ENCODE measurements around the gene LYL1. TPM values are rescaled to one million over a fixed set of nuclear protein-coding genes. Genes with fewer than 3 reads are reported as not detected.

The LYL1 gene
- total and polyA plus RNA-seq, 2 donors (not counting 3 experiments of a cell fraction or from before 2014, with no cell fraction given), result 74.4 to 87.3 TPM

- TF ChIP-seq, protein P1, sequence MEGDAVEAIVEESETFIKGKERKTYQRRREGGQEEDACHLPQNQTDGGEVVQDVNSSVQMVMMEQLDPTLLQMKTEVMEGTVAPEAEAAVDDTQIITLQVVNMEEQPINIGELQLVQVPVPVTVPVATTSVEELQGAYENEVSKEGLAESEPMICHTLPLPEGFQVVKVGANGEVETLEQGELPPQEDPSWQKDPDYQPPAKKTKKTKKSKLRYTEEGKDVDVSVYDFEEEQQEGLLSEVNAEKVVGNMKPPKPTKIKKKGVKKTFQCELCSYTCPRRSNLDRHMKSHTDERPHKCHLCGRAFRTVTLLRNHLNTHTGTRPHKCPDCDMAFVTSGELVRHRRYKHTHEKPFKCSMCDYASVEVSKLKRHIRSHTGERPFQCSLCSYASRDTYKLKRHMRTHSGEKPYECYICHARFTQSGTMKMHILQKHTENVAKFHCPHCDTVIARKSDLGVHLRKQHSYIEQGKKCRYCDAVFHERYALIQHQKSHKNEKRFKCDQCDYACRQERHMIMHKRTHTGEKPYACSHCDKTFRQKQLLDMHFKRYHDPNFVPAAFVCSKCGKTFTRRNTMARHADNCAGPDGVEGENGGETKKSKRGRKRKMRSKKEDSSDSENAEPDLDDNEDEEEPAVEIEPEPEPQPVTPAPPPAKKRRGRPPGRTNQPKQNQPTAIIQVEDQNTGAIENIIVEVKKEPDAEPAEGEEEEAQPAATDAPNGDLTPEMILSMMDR (IDR thresholded peaks at IDR 0.05; ENCODE audit: extremely low read depth in 1 of 2, insufficient read depth in 1 of 2, low read depth in 1 of 2, low read length in 2 of 2), result peak in 1 of 2 donors; percentile 16
- TF ChIP-seq POLR2A (IDR thresholded peaks at IDR 0.05; ENCODE audit: low read depth, low read length), result no peak
- intact Hi-C loops (cut with micrococcal nuclease), result no loop called here
- POLR2A ChIA-PET, result interaction anchor here (0.7 to 0.9 kb wide), 2 partner anchors 39 to 78 kb away, joined by 3 read pairs; no protein-coding TSS in a partner anchor
These were observed 47.2 kb downstream of the LYL1 start for GRCh38 chr19:13055213-13056051.

DNA sequence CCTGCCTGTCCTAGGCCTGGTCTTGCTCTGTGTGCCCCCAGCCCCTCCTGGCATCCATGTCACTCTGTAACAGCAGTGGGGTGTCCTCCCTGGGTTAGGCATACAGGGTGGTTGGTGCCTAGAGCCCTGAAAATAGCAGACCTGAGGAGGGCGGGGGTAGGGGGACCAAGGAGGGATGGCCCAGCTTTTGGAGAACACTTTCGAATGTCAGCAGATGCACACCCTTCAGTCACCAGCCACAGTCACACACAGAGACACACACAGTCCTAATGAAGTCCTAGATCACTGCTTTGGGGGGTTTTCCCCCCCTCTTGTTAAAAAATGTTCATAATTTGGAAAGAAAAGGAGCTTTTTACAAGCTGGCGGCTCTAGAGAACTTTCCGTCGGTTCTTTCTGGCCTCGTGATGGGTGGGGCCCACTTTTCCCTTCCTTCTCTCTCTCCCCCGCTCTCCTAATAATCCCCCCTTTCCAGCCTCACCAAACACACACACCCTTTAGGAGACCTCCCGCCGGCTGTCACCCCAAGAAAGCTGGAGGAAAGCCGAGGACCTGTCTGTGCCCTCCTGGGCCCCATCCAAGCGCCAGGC, 47.9 kb downstream of the LYL1 start:
- FAIRE-seq, result peak; percentile 53
- TF ChIP-seq JUN (IDR thresholded peaks at IDR 0.05; ENCODE audit: borderline replicate concordance, insufficient read depth, insufficient read length, low read depth) (no peak), EZH2 (IDR thresholded peaks at IDR 0.05; ENCODE audit: borderline replicate concordance, low read depth, low read length, severe bottlenecking) (no peak), FOS (IDR thresholded peaks at IDR 0.05; ENCODE audit: borderline replicate concordance, insufficient read depth, low read length) (no peak)
- POLR2A ChIA-PET, result interaction anchor here (0.7 to 1.1 kb wide), 2 partner anchors 21 to 77 kb away, joined by 3 to 5 read pairs; no protein-coding TSS in a partner anchor

More at GRCh38 chr19:13055213-13056051, 47.2 kb downstream of the LYL1 start:
- no TSS peak for BruUV-seq (replicated peaks)
- Histone ChIP-seq H3K9me3 (replicated peaks; ENCODE audit: control insufficient read depth, insufficient read depth, low read length) (no peaks in the 10 kb centered on the region), H3K27ac (ENCODE audit: insufficient read depth, low read depth, low read length) (peak overlapping the region; percentile 61), H3K27me3 (ENCODE audit: control insufficient read depth in 2 of 2, insufficient read depth in 2 of 2, low read length in 2 of 2) (no peaks in the 10 kb centered on the region), H3K4me1 (ENCODE audit: control insufficient read depth, extremely low read depth, insufficient read depth, low read length) (peaks cover 65% of the 10 kb centered on the region), H3K9ac (replicated peaks; ENCODE audit: extremely low read depth, insufficient read depth, low read length) (peak overlapping the region; percentile 33), H3K36me3 (ENCODE audit: control insufficient read depth in 2 of 2, extremely low read depth in 1 of 2, insufficient read depth in 2 of 2, low read length in 2 of 2) (no peaks in the 10 kb centered on the region), H3K79me2 (ENCODE audit: control insufficient read depth, insufficient read depth, low read length) (no peaks in the 10 kb centered on the region), H3K9me1 (replicated peaks; ENCODE audit: control insufficient read depth, extremely low read depth, insufficient read depth, low read length) (no peaks in the 10 kb centered on the region), H2AFZ (ENCODE audit: low read depth, low read length) (peak overlapping the region; percentile 14), H3K4me2 (ENCODE audit: insufficient read depth, low read length) (no peak overlapping the region), H4K20me1 (replicated peaks; ENCODE audit: control insufficient read depth, extremely low read depth, insufficient read depth, low read length) (no peaks in the 10 kb centered on the region), H3K4me3 (replicated peaks in 1 of 3; ENCODE audit: insufficient read depth in 1 of 3, low read depth in 1 of 3, low read length in 3 of 3) (no peak overlapping the region)
- FAIRE-seq (peak; percentile 28), DNase-seq (ENCODE audit: low read depth, low spot score) (peak; percentile 56)
- CTCF ChIA-PET, result interaction anchor here (0.7 to 15.7 kb wide), 13 partner anchors 13 to 534 kb away, joined by 3 to 463 read pairs (median 4); no protein-coding TSS in a partner anchor
- dilution Hi-C loops (cut with MboI; ENCODE audit: extremely low pct_ligation_motif_present, low sequenced_read_pairs), result no loop called here

More for the DNA sequence above, 47.9 kb downstream of the LYL1 start:
- BruUV-seq (replicated peaks), result no TSS peak
- Histone ChIP-seq H3K4me1 (ENCODE audit: control insufficient read depth, extremely low read depth, insufficient read depth, low read length) (peaks cover 65% of the 10 kb centered on the region), H3K27ac (ENCODE audit: insufficient read depth, low read depth, low read length) (peak overlapping the region; percentile 72), H3K4me2 (ENCODE audit: insufficient read depth, low read length) (no peak overlapping the region), H3K9ac (replicated peaks; ENCODE audit: extremely low read depth, insufficient read depth, low read length) (peak overlapping the region; percentile 59), H4K20me1 (replicated peaks; ENCODE audit: control insufficient read depth, extremely low read depth, insufficient read depth, low read length) (no peaks in the 10 kb centered on the region), H3K9me1 (replicated peaks; ENCODE audit: control insufficient read depth, extremely low read depth, insufficient read depth, low read length) (no peaks in the 10 kb centered on the region), H3K79me2 (ENCODE audit: control insufficient read depth, insufficient read depth, low read length) (no peaks in the 10 kb centered on the region), H2AFZ (ENCODE audit: low read depth, low read length) (no peak overlapping the region), H3K4me3 (replicated peaks in 1 of 3; ENCODE audit: insufficient read depth in 1 of 3, low read depth in 1 of 3, low read length in 3 of 3) (no peak overlapping the region), H3K36me3 (ENCODE audit: control insufficient read depth in 2 of 2, extremely low read depth in 1 of 2, insufficient read depth in 2 of 2, low read length in 2 of 2) (no peaks in the 10 kb centered on the region), H3K27me3 (ENCODE audit: control insufficient read depth in 2 of 2, insufficient read depth in 2 of 2, low read length in 2 of 2) (no peaks in the 10 kb centered on the region), H3K9me3 (replicated peaks; ENCODE audit: control insufficient read depth, insufficient read depth, low read length) (no peaks in the 10 kb centered on the region)
- dilution Hi-C loops (cut with MboI; ENCODE audit: extremely low pct_ligation_motif_present, low sequenced_read_pairs) (no loop called here), intact Hi-C loops (cut with micrococcal nuclease) (loop anchor here (5.0 kb wide), 1 partner anchor 38 kb away; no protein-coding TSS in a partner anchor)
- DNase-seq (ENCODE audit: low read depth, low spot score), result no peak
- CTCF ChIA-PET, result interaction anchor here (0.9 to 15.7 kb wide), 12 partner anchors 13 to 535 kb away, joined by 3 to 463 read pairs (median 5); no protein-coding TSS in a partner anchor

Data from endothelial cell of umbilical vein (primary cell).